GM18867 (cell line): ENCODE results near the gene IGF2.

Experiments
- ATAC-seq: cut with Tn5 transposase; IDR thresholded peaks from one replicate; pipeline ENCODE4 v1.9.1; 2021; ENCODE audit warnings: mild to moderate bottlenecking, moderate library complexity; ENCODE audit not compliant: unreplicated experiment

The IGF2 gene

DNA sequence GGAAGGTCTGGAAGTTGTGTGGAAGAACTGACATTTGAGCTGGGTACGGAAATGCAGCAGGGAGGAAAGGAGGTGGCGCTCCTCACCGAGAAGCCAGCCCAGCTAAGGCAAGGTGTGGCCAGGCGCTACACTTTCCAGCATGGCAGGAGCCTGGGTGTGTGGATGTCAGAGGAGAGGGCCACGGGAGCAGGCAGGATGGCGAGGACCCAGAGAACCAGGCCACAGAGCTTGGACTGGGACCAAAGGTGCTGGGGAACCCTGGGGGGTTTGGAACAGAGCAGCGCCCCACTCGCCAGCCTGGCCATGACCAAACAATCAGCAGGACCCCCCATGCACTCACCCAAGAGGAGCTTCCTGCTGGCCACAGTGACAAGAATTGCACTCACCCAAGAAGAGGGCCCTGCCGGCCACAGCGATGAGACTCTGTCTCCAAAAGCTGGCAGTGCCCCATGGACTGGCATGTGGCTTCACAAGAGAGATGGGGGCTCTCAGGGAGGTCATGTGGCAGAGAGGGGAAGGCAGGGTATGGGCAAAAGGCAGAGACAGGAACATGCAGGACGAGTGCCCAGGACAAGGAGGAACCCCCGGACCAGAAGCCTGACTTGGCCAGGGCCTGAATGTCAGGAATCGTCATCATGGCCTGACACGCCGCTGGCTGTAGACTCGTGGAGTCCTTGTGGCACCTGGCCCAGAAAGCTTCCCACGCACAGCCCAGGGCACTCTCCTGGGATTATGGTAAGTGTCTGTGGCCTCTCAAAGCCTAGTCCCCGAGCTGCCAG, 45.4 kb downstream of the IGF2 start:
- no peak for ATAC-seq

DNA sequence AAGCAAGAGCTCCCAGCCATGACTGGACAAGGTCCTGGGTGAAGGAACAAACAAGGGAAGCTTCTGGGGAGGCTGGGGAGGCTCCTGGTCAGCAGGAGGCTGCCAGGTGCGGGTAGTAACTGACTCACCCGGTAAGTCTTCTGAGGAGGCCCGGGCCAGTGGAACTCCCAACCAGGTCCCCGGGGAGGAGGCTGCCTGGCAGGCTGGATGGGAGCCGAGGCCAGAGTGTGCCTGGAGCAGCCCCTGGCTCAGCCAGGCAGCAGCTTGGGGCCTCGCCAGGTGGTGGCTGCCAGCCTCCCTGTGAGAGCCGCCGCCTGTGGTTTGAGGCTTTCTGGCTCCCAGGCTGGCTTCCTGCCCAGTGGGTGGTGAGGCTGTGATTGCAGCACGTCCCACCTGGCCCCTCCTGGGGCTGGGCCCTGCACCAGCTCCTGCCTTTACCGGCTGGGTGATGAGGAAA, 46.2 kb downstream of the IGF2 start:
- ATAC-seq: no peak

DNA sequence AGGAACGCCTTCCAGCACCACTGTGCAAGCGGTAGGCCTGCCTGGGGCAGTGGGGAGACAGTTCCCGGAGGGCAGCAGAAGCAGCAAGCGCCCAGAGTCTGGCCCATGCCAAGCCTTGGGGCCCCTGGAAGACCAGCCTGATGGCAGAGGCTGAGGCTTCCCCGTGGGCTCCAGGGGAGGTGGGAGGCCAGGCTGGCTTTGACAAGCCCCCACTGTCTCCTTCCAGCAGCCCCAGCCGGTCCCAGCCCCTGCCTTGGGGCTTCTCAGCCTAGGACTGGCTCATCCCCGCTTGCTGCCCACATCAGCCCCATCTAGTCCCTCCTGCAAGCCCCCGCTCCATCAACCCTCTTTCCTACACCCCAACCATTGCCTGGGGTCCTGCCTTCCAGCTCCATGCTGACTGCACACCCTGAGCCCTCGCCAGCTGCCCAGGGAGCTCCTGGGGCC, 46.7 kb downstream of the IGF2 start:
- ATAC-seq: no peak

DNA sequence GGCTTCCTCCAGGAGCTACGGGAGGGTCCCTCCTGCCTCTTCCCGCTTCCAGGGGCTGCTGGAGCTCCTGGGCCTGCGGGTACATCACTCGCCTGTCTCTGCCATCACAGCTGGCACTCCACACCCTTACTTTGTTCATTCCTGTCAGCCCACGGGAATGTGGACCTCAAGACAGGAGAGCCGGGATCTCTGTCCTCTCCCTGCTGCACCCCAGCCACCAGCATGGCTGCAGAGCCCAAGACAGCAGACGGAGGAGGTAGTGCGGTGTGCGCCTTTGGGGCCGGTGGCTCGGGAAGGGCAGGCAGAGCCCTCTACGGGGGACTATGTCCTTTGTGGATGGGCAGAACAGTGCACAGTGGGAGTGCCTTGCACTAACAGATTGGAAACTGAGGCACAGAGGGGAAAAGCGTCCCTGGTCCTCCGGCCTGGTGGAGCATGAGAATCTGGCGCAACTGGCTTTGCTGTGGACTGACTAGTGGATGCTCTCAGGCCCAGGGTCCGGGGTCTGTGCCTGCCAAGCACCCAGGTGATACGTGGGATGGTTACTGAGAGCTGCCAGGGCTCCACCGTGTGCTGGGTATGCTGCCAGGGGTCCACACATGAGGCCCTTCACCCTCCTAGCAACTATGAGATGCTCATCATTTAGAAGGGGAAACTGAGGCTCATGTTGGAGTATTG, 47.3 kb downstream of the IGF2 start:
- ATAC-seq: no peak

DNA sequence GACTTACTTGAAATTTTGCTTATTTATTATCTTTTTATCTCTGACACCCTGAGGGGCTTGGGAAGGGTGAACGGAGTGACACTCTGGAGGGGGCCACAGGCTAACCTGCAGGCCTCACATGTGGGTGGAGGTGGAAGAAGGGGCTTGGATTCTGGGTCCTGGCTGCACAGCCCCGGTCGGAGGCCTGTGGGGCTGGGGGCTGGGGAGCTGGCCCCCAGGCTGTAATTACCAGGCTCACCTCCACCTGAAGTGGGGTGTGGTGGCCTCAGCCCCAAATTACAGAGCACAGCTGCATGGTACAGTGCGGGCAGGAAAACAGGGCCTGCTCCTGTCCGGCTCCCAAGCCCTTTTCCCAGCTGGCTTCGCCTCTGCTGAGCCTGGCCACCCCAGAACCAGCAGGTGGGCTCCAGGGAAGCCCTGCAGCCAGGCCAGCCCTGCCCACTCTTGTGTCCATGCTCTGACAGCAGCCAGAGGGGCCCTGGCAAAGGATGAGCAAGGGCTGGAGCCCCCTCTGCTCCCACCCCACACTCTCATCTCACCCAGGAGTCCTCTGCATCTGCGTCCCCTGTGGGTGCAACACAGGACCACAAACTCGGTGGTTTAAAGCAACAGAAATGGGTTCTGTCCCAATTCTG, 48.0 kb downstream of the IGF2 start:
- no peak for ATAC-seq

DNA sequence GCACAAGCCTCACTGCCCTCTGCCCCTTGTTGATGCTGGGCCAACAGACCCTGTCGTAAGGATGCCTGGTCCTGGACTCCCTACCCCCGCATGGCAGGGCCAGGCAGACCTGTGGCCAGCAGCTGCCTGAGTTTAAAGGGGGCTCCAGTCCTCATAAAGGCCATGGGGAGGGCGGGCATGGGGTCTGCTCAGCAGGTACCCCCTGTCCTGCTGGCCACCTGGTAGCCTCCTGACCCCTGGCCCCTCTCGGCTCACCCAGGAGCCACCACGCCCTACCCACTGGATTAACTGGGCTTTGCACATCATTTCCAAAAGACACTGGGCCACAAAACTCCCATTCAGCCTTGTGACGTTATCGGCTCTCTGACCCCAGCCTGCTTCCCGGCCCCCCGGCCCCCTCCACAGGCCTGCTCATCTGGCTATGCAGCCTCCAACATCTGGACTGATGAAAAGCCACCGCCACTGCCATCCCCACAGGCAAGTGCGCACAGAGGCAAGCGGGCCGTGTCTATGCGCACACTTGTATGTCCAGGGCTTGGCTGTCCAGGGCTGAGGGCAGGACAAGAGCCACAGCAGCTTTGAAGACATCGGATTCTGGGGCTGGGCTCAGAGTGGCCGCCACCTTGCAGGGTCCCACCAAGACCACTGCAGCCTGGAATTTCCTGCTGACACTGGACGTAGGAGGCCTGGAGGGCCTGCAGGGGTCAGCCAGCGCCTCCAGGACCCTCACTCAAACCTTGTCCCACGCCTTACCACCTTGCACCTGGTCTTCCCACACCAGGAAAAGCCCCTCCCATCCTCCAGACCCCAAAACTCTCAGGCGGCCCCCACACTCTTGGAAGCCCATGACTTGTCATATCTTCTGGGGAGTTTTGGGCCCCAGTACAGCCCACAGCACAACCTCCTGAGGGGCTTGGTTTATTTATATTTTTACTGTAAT, 48.7 kb downstream of the IGF2 start:
- no peak for ATAC-seq

DNA sequence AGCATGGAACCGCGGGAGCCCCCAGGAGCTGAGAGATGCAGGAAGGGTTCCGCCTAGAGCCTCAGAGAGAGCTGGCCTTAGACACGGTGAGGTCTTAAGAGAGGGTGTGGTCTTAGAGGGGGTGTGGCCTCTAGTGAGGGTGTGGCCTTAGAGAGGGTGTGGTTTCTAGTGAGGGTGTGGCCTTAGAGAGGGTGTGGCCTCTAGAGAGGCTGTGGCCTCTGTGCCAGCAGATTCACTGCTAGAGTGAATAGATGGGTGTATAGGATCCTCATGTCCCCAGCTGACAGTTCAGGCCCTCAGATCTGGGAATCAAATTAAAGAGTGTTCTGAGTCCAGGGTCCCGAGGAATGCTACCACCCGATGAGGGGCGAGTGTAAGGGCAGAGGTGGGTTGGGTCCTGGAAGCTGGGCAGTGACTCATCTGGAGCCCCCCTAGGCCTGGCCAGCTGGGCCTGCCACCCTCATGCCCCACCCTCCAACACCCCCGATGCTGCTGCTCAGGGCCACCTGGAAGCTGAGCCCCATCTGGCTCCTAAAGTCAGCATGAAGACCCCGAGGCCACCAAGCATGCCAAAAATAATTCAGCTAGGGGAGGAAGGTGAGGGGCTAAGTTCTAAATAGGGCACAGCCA, 49.5 kb downstream of the IGF2 start:
- peak; percentile 55 for ATAC-seq

DNA sequence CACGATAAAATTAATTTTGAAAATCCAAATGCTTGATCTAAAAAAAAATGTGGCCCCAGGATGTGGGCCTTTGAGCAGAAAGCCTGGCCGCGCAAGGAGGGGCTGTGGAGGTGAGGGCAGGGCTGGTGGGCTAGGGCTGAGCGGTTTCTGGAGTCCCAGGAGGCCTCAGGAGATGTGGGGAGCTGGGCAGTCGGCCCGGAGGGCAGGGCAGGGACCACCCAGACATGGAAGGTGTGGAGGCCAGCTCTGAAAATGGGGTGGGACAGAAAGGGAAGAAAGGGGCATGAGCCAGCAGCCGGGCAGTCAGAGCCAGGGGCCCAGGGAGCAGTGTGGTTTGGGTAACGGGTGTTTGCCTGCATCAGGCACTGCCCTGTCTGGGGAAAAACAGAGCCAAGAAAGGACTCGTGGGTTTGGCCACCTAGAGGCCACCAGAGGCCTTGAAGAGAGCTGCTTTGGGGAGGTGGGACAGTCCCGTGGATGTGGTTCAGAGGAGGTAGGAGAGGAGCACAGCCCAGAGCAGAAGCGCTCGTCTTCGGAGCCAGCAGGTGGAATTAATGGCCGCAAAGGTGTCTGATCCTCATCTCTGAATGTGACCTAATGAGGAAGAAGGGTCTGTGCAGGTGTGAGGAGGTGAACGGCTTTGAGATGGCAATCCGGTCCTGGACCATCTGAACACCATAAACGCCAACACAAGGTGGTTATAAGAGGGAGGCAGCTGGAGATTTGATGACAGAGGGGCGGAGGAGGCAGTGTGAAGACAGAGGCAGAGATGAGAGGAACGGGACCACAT, 50.2 kb downstream of the IGF2 start:
- ATAC-seq: no peak

DNA sequence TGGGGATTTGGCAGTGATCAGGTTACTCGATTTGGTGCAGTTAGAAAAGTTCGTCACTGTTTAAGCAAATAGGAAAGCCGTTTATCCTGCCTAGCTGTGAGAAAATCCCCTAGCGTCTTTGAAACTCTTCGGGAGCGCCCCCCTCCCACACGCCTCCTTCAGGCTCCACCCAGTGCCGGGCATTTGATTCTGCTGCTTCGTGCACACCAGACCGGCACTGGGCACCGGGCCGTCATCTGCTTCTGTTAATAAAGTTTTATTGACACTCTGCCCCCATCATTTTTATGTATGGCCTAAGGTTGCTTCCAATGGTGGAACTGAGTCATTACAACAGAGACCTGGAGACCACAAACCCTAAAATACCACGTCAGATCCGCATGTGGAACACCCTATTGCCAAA, 50.9 kb downstream of the IGF2 start:
- no peak for ATAC-seq

DNA sequence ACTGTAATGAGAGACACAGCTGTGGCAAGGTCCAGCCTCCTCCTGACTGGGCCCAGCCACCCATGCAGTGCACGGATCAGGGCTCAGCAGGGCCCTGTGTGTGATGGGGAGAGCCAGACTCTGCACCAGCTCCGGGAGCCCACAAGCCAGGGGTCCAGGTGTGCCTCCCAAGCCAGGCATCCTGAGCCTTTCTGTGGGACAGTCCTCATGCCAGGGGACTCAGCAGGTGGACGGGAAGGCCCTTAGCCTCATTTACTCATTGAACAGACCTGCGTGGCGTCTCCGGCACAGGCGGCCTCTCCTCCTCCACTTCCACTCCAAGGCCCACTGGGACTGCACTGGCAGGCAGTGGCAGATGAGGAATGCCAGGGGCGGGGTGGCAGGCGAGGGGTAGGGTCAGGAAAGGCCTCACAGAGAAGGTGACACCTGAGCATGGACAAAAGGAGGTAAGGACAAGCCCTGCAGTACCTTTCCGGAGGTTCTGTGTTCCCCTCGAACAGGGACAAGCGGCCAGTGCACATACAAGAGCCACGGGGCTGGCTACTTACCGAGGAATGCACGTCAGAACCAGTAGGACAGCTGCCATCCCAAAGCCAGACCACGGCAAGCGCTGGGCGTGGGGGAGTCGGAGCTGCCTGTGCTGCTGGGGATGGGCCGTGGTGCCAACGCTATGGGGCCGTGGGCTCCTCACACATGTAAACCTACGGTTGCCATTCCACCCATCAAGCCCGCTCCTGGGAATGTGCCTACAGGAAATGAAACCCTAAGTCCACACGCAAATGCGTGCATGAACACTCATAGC, 52.7 kb downstream of the IGF2 start:
- no peak for ATAC-seq

DNA sequence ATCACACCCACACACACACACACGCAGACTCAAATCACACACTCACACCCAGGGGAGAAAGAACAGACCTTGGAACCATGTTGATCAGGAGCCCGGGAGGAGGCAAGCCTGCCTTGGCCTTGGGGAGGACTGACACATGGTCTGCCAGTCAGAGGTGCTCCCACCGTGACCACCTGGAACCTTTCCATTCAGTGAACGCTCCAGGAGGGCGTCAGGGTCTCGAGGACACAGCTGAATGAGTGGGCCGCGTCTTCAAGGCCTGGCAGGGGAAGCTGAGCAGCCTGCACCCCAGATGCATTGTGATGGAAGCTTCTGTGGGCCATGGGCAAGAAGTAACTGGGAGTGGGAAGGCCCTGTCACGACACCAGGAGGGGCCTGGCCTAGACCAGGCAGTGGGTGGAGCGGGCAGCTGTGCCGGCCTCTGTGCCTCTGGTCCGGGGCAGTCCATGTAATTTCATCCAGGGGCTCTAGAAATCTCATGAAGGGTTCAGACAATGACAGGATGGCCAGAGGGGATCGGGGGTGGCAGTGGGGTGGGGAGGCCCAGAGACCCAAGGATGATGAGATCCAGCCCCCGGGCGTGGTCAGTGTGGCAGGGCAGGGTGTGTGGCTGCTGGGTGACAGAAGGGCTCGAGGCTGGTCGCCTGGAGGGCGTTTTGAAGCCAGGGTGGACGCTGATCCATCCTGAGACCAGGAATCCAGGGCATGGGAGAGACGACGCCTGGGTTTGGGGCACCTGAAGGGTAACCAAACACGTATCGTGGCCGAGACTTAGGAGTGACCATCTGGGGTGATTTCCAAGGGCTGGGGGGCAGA, 53.7 kb downstream of the IGF2 start:
- no peak for ATAC-seq

DNA sequence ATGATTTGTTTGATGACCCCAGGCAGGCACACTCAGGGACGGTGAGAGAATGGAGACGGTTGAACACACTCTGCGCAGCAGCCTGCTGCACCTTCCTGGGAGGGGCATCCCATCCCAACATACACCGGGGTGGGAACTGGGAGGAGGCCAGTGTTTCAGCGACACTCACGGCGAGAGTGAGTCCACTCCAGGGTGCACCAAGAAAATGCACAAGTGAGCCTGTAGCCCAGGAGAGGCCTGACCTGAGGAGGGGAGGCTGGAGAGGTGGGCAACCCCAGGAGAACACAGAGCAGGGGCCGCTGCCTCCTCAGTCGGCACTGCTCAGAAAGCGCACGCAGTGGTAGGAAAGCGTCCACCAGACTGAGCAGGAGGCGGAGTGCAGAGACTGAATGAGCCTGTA, 54.5 kb downstream of the IGF2 start:
- no peak for ATAC-seq
